ENCODE data around the gene PDE4B.

Gene PDE4B

GRCh38 chr1:66271216-66271903 is 478.7 kb downstream of the PDE4B start:
- DNase-seq: no peak

GRCh38 chr1:66271904-66272254 is 479.2 kb downstream of the PDE4B start:
- DNase-seq: no peak

GRCh38 chr1:66273656-66274055 is 481.0 kb downstream of the PDE4B start:
- no peak for DNase-seq

GRCh38 chr1:66274634-66275033 is 481.9 kb downstream of the PDE4B start:
- no peak for DNase-seq

GRCh38 chr1:66275083-66275482 is 482.4 kb downstream of the PDE4B start:
- no peak for DNase-seq

- DNase-seq: no peak
Observed at GRCh38 chr1:66275601-66276023, 482.9 kb downstream of the PDE4B start.

- no peak for DNase-seq
Observed at GRCh38 chr1:66276218-66276617, 483.5 kb downstream of the PDE4B start.

GRCh38 chr1:66278260-66279021 is 485.7 kb downstream of the PDE4B start:
- DNase-seq: no peak

- DNase-seq: no peak
Observed at GRCh38 chr1:66281808-66282207, 489.1 kb downstream of the PDE4B start.

- no peak for DNase-seq
Observed at GRCh38 chr1:66282343-66282852, 489.7 kb downstream of the PDE4B start.

- no peak for DNase-seq
Observed at GRCh38 chr1:66282891-66283621, 490.4 kb downstream of the PDE4B start.

GRCh38 chr1:66283622-66284041 is 490.9 kb downstream of the PDE4B start:
- no peak for DNase-seq

GRCh38 chr1:66284746-66285145 is 492.1 kb downstream of the PDE4B start:
- DNase-seq: no peak

- DNase-seq: no peak
Observed at GRCh38 chr1:66285618-66286270, 493.0 kb downstream of the PDE4B start.

GRCh38 chr1:66286307-66286706 is 493.6 kb downstream of the PDE4B start:
- no peak for DNase-seq

GRCh38 chr1:66288048-66288447 is 495.4 kb downstream of the PDE4B start:
- DNase-seq: no peak

- no peak for DNase-seq
Observed at GRCh38 chr1:66290761-66291530, 498.3 kb downstream of the PDE4B start.

- no peak for DNase-seq
Observed at GRCh38 chr1:66291531-66291864, 498.8 kb downstream of the PDE4B start.

GRCh38 chr1:66292305-66292704 is 499.6 kb downstream of the PDE4B start:
- no peak for DNase-seq

GRCh38 chr1:66292944-66293343 is 500.2 kb downstream of the PDE4B start:
- no peak for DNase-seq

- no peak for DNase-seq
Observed at GRCh38 chr1:66294707-66295370, 502.1 kb downstream of the PDE4B start.

- no peak for DNase-seq
Observed at GRCh38 chr1:66295803-66296202, 503.1 kb downstream of the PDE4B start.

Measured in NCI-H2107 (cell line).